K562 (cell line): ENCODE results near the gene ARHGAP24.

ENCODE experiments used
- POLR2A ChIP-seq: fragments of 450-650 bp; conservative IDR thresholded peaks from 2 replicates; pipeline ENCODE4 v1.6.1; 2016
- XRCC4 ChIP-seq: IDR thresholded peaks from one replicate; pipeline ENCODE4 v1.6.1; 2011; ENCODE audit not compliant: insufficient read depth, insufficient read length; ENCODE audit errors: extremely low read depth

- TF ChIP-seq POLR2A = no peak
- TF ChIP-seq XRCC4 = no peak
These were observed 526.6 kb downstream of the ARHGAP24 start for GRCh38 chr4:86001591-86001990.
